Neural progenitor cell (in vitro differentiated cells): ENCODE results near the gene CABLES1. TPM values are rescaled to one million over a fixed set of nuclear protein-coding genes. Genes with fewer than 3 reads are reported as not detected.

Experiments
- DNase-seq: peaks from one replicate; pipeline ENCODE4 v3.0.0-alpha.2; 2016; ENCODE audit warnings: low spot score
- H2AFZ ChIP-seq: fragments of 200-600 bp; sonication (generic); replicated peaks from 2 replicates; pipeline ENCODE4 v1.6.1; 2016; ENCODE audit warnings: antibody characterized with exemption
- H3F3A ChIP-seq: fragments of 200-600 bp; sonication (generic); 2 replicates; pipeline ENCODE4 v1.6.1; 2016; ENCODE audit warnings: antibody characterized with exemption, low read depth
- H3K27ac ChIP-seq: fragments of 200-600 bp; sonication (generic); 2 replicates; pipeline ENCODE4 v1.5.1; 2016; ENCODE audit warnings: mild to moderate bottlenecking
- H3K27me3 ChIP-seq: fragments of 200-600 bp; sonication (generic); 2 replicates; pipeline ENCODE4 v1.6.1; 2016; ENCODE audit warnings: mild to moderate bottlenecking, moderate library complexity
- H3K36me3 ChIP-seq: fragments of 200-600 bp; sonication (generic); 2 replicates; pipeline ENCODE4 v1.5.1; 2016
- H3K4me1 ChIP-seq: fragments of 200-600 bp; sonication (generic); 2 replicates; pipeline ENCODE4 v1.6.1; 2016; ENCODE audit warnings: mixed run types
- H3K4me2 ChIP-seq: fragments of 200-600 bp; sonication (generic); 2 replicates; pipeline ENCODE4 v1.6.1; 2016
- H3K4me3 ChIP-seq: fragments of 200-600 bp; sonication (generic); 2 replicates; pipeline ENCODE4 v1.5.1; 2016
- H3K79me2 ChIP-seq: fragments of 200-600 bp; sonication (generic); 2 replicates; pipeline ENCODE4 v1.6.1; 2016; ENCODE audit warnings: low read depth
- H3K9ac ChIP-seq: fragments of 200-600 bp; sonication (generic); 2 replicates; pipeline ENCODE4 v1.6.1; 2016
- H3K9me3 ChIP-seq: fragments of 200-600 bp; sonication (generic); 2 replicates; pipeline ENCODE4 v1.5.1; 2016; ENCODE audit warnings: low read depth
- H4K20me1 ChIP-seq: fragments of 200-600 bp; sonication (generic); 2 replicates; pipeline ENCODE4 v1.6.1; 2016; ENCODE audit warnings: low read depth
- H3K27ac Mint-ChIP-seq: 3 replicates; pipeline ENCODE4 v1.8.0; 2021; ENCODE audit warnings: mixed read lengths
- H3K27me3 Mint-ChIP-seq: 2 replicates; pipeline ENCODE4 v1.8.0; 2022; ENCODE audit warnings: low read depth, mild to moderate bottlenecking, inconsistent platforms, moderate library complexity, mixed read lengths; ENCODE audit not compliant: insufficient read depth
- H3K36me3 Mint-ChIP-seq: 3 replicates; pipeline ENCODE4 v1.8.0; 2021; ENCODE audit warnings: mixed read lengths
- H3K4me1 Mint-ChIP-seq: 3 replicates; pipeline ENCODE4 v1.8.0; 2021; ENCODE audit warnings: mixed read lengths
- H3K4me3 Mint-ChIP-seq: 3 replicates; pipeline ENCODE4 v1.8.0; 2021; ENCODE audit warnings: mild to moderate bottlenecking, moderate library complexity, mixed read lengths
- H3K9me3 Mint-ChIP-seq: 3 replicates; pipeline ENCODE4 v1.8.0; 2020; ENCODE audit warnings: mixed read lengths
- CTCF ChIP-seq: fragments of 200-600 bp; sonication (generic); IDR thresholded peaks from 2 replicates; pipeline ENCODE4 v1.5.1; 2017; ENCODE audit warnings: antibody characterized with exemption, mild to moderate bottlenecking
- EZH2 ChIP-seq: fragments of 200-600 bp; sonication (generic); IDR thresholded peaks from 2 replicates; pipeline ENCODE4 v1.6.1; 2017; ENCODE audit warnings: antibody characterized with exemption, mild to moderate bottlenecking, moderate library complexity
- EZH2phosphoT487 ChIP-seq: fragments of 200-600 bp; sonication (generic); IDR thresholded peaks from 2 replicates; pipeline ENCODE4 v1.6.1; 2017; ENCODE audit warnings: antibody characterized with exemption
- total RNA-seq: library from RNA; depleted of rRNA; stranded (reverse); fragments of >200 nt; gene quantifications from 2 replicates; pipeline ENCODE4 v1.2.3, GENCODE V29; 2015; ENCODE audit warnings: low replicate concordance

The CABLES1 gene
- total RNA-seq, 1 donor from 2014 or later = 2.8 TPM

GRCh38 chr18:23231340-23232021 lies 96.2 kb downstream of the CABLES1 start:
- H3K27me3 ChIP-seq = no peaks in the 10 kb centered on the region
- no peak for DNase-seq
- H3K4me1 ChIP-seq = peaks cover 20% of the 10 kb centered on the region
- H3K27ac Mint-ChIP-seq = no peak overlapping the region
- H3K27me3 Mint-ChIP-seq = peaks cover 7% of the 10 kb centered on the region
- no peak overlapping the region for H3K4me3 ChIP-seq
- no peak overlapping the region for H3K27ac ChIP-seq
- TF ChIP-seq EZH2phosphoT487 = no peak
- no peak for TF ChIP-seq EZH2
- no peak for TF ChIP-seq CTCF
- H3K9me3 ChIP-seq = no peaks in the 10 kb centered on the region
- no peak overlapping the region for H3K4me3 Mint-ChIP-seq
- peaks cover 26% of the 10 kb centered on the region for H3K36me3 Mint-ChIP-seq
- peaks cover 8% of the 10 kb centered on the region for H3F3A ChIP-seq
- no peak overlapping the region for H3K4me2 ChIP-seq
- no peak overlapping the region for H3K9ac ChIP-seq
- no peaks in the 10 kb centered on the region for H3K79me2 ChIP-seq
- H3K9me3 Mint-ChIP-seq = peaks cover 4% of the 10 kb centered on the region
- peaks cover 55% of the 10 kb centered on the region for H3K4me1 Mint-ChIP-seq
- no peaks in the 10 kb centered on the region for H3K36me3 ChIP-seq
- no peak overlapping the region for H2AFZ ChIP-seq
- no peaks in the 10 kb centered on the region for H4K20me1 ChIP-seq

- no peak overlapping the region for H3K4me3 Mint-ChIP-seq
- DNase-seq = peak; percentile 61
- Histone ChIP-seq H4K20me1 (no peaks in the 10 kb centered on the region), H3K4me3 (no peak overlapping the region), H3F3A (peaks cover 8% of the 10 kb centered on the region), H3K9me3 (no peaks in the 10 kb centered on the region), H2AFZ (no peak overlapping the region), H3K36me3 (no peaks in the 10 kb centered on the region), H3K79me2 (no peaks in the 10 kb centered on the region), H3K27me3 (no peaks in the 10 kb centered on the region), H3K4me1 (peaks cover 21% of the 10 kb centered on the region), H3K9ac (no peak overlapping the region), H3K27ac (no peak overlapping the region), H3K4me2 (peak overlapping the region; percentile 44)
- no peak for TF ChIP-seq EZH2
- no peak for TF ChIP-seq EZH2phosphoT487
- no peak for TF ChIP-seq CTCF
- H3K27me3 Mint-ChIP-seq = peaks cover 7% of the 10 kb centered on the region
- H3K4me1 Mint-ChIP-seq = peaks cover 52% of the 10 kb centered on the region
- H3K27ac Mint-ChIP-seq = peak overlapping the region; percentile 93
- H3K9me3 Mint-ChIP-seq = peaks cover 4% of the 10 kb centered on the region
- peaks cover 24% of the 10 kb centered on the region for H3K36me3 Mint-ChIP-seq
Observed at GRCh38 chr18:23232331-23232730, 97.0 kb downstream of the CABLES1 start.

- H3K4me3 ChIP-seq = no peak overlapping the region
- H3K27ac Mint-ChIP-seq = peak overlapping the region; percentile 70
- H3K9me3 ChIP-seq = no peaks in the 10 kb centered on the region
- no peaks in the 10 kb centered on the region for H3K36me3 ChIP-seq
- peaks cover 22% of the 10 kb centered on the region for H3K4me1 ChIP-seq
- peaks cover 14% of the 10 kb centered on the region for H3F3A ChIP-seq
- TF ChIP-seq CTCF = no peak
- TF ChIP-seq EZH2 = no peak
- no peak for TF ChIP-seq EZH2phosphoT487
- H3K36me3 Mint-ChIP-seq = peaks cover 38% of the 10 kb centered on the region
- H3K27ac ChIP-seq = no peak overlapping the region
- no peak overlapping the region for H3K9ac ChIP-seq
- H2AFZ ChIP-seq = no peak overlapping the region
- H4K20me1 ChIP-seq = no peaks in the 10 kb centered on the region
- no peak overlapping the region for H3K4me3 Mint-ChIP-seq
- no peak for DNase-seq
- peaks cover 41% of the 10 kb centered on the region for H3K4me1 Mint-ChIP-seq
- no peak overlapping the region for H3K4me2 ChIP-seq
- H3K27me3 Mint-ChIP-seq = peaks cover 6% of the 10 kb centered on the region
- no peaks in the 10 kb centered on the region for H3K27me3 ChIP-seq
- no peaks in the 10 kb centered on the region for H3K79me2 ChIP-seq
- peaks cover 4% of the 10 kb centered on the region for H3K9me3 Mint-ChIP-seq
Observed at GRCh38 chr18:23234619-23235018, 99.3 kb downstream of the CABLES1 start.
